ENCODE results near the gene EML4. TPM values are rescaled to one million over a fixed set of nuclear protein-coding genes. Genes with fewer than 3 reads are reported as not detected.
"Not testable (repeated sequence)": the region's sequence is repeated elsewhere in the genome, so short reads cannot be mapped to it uniquely, and the experiment has no call there.

EML4 gene
- total and polyA plus RNA-seq, 9 of the 15 experiments (the other 6 are each of a cell fraction or from before 2014, with no cell fraction given), result 14.7 to 48.3 (median 36.5) TPM

GRCh38 chr2:42345986-42346385, 176.8 kb downstream of the EML4 start:
- Histone ChIP-seq H3K4me3 (no peak overlapping the region), H3K79me2 (ENCODE audit: control insufficient read depth, insufficient read depth, low read length) (peaks cover 51% of the 10 kb centered on the region), H3K9me3 (replicated peaks; ENCODE audit: control insufficient read depth, insufficient read depth, low read depth, low read length) (no peaks in the 10 kb centered on the region), H2AFZ (ENCODE audit: low read depth, low read length) (no peak overlapping the region), H4K20me1 (replicated peaks; ENCODE audit: control insufficient read depth, insufficient read depth, low read length) (0 out of 2 replicates have a peak, but pooled peaks cover 3% of the 10 kb centered on the region), H3K4me1 (replicated peaks in 1 of 2; ENCODE audit: control insufficient read depth in 2 of 2, insufficient read depth in 2 of 2, low read length in 2 of 2) (peaks cover 3 to 6% of the 10 kb centered on the region in 2 experiments; a peak in 2 of 5 replicates), H3K9ac (ENCODE audit: insufficient read depth in 1 of 2, low read depth in 2 of 2, low read length in 2 of 2) (no peak overlapping the region), H3K27me3 (ENCODE audit: control insufficient read depth in 2 of 2, insufficient read depth in 2 of 2, low read length in 2 of 2) (no peaks in the 10 kb centered on the region), H3K9me1 (ENCODE audit: control insufficient read depth, insufficient read depth, low read length) (peaks cover 4% of the 10 kb centered on the region), H3K36me3 (ENCODE audit: control insufficient read depth, insufficient read depth, low read length) (peaks cover 80% of the 10 kb centered on the region), H3K4me2 (ENCODE audit: insufficient read depth, low read length) (no peak overlapping the region), H3K27ac (ENCODE audit: extremely low read depth, low read depth, low read length) (no peak overlapping the region)
- TF ChIP-seq RBM22 (IDR thresholded peaks at IDR 0.05; ENCODE audit: low read depth, low read length, poor library complexity, severe bottlenecking) (no peak), KHSRP (IDR thresholded peaks at IDR 0.05) (no peak), HDAC6 (IDR thresholded peaks at IDR 0.05; ENCODE audit: low read depth, low read length) (no peak), TAF1 (IDR thresholded peaks at IDR 0.05; ENCODE audit: control insufficient read depth, extremely low read depth, insufficient read depth, low read length, severe bottlenecking) (no peak), EP400 (IDR thresholded peaks at IDR 0.05) (no peak), SMAD2 (IDR thresholded peaks at IDR 0.05; ENCODE audit: low read depth, low read length) (no peak), U2AF2 (optimal IDR thresholded peaks at IDR 0.05; ENCODE audit: low read depth, low read length) (no peak), ARHGAP35 (IDR thresholded peaks at IDR 0.05; ENCODE audit: partially characterized antibody) (no peak), NFE2 (IDR thresholded peaks at IDR 0.05; ENCODE audit: low read depth) (no peak), ZNF41 (CRISPR knock-in tag; conservative IDR thresholded peaks at IDR 0.05) (no peak), ZNF717 (CRISPR knock-in tag; IDR thresholded peaks at IDR 0.05) (no peak), HIVEP1 (CRISPR knock-in tag; IDR thresholded peaks at IDR 0.05) (no peak)
- TF ChIP-seq, protein P1, sequence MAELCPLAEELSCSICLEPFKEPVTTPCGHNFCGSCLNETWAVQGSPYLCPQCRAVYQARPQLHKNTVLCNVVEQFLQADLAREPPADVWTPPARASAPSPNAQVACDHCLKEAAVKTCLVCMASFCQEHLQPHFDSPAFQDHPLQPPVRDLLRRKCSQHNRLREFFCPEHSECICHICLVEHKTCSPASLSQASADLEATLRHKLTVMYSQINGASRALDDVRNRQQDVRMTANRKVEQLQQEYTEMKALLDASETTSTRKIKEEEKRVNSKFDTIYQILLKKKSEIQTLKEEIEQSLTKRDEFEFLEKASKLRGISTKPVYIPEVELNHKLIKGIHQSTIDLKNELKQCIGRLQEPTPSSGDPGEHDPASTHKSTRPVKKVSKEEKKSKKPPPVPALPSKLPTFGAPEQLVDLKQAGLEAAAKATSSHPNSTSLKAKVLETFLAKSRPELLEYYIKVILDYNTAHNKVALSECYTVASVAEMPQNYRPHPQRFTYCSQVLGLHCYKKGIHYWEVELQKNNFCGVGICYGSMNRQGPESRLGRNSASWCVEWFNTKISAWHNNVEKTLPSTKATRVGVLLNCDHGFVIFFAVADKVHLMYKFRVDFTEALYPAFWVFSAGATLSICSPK (IDR thresholded peaks at IDR 0.05; ENCODE audit: borderline replicate concordance), result no peak
- FAIRE-seq (no peak), DNase-seq (ENCODE audit: extremely low read depth in 1 of 4, low spot score in 3 of 4) (no peak), ATAC-seq (no peak)
- intact Hi-C loops (cut with micrococcal nuclease) (no loop called here), in situ Hi-C loops (cut with MboI) (no loop called here)
- 100% methylated on average over 4 of the region's 4 CpGs for WGBS (ENCODE audit: insufficient coverage, low coverage, missing lambda C conversion rate)
- ChIA-PET POLR2A (interaction anchor here (1.7 kb wide), 1 partner anchor 14 kb away, joined by 9 read pairs; no protein-coding TSS in a partner anchor), CTCF (ENCODE audit: low intra/inter-chr PET ratio) (no interaction called here)
- BruUV-seq (replicated peaks), result no TSS peak

DNA sequence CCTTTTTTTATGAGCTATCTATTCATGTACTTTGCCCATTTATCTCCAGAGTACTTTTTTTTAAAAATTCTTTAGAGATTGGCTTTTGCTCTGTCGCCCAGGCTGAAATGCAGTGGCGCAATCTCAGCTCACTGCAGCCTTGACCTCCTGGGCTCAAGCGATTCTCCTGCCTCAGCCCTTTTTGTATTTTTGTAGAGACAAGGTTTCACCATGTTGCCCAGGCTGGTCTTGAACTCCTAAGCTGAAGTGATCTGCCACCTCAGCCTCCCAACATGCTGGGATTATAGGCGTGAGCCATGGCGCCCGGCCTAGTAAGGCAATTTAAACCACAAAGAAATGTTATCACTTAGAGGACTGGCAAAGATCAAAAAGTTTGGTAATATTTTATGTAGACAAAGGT, 177.7 kb downstream of the EML4 start:
- in situ Hi-C loops (cut with MboI), result not testable (repeated sequence)

More for the DNA sequence above, 177.7 kb downstream of the EML4 start:
- BruUV-seq (replicated peaks); ATAC-seq; H3K4me2 ChIP-seq (ENCODE audit: insufficient read depth, low read length); H3K4me1 ChIP-seq (replicated peaks in 1 of 2; ENCODE audit: control insufficient read depth in 2 of 2, insufficient read depth in 2 of 2, low read length in 2 of 2); H2AFZ ChIP-seq (ENCODE audit: low read depth, low read length); H3K9me3 ChIP-seq (replicated peaks; ENCODE audit: control insufficient read depth, insufficient read depth, low read depth, low read length); H4K20me1 ChIP-seq (replicated peaks; ENCODE audit: control insufficient read depth, insufficient read depth, low read length); H3K9ac ChIP-seq (ENCODE audit: insufficient read depth in 1 of 2, low read depth in 2 of 2, low read length in 2 of 2); CTCF ChIA-PET (ENCODE audit: low intra/inter-chr PET ratio); H3K9me1 ChIP-seq (ENCODE audit: control insufficient read depth, insufficient read depth, low read length); intact Hi-C loops (cut with micrococcal nuclease); FAIRE-seq; H3K27ac ChIP-seq (ENCODE audit: extremely low read depth, low read depth, low read length); DNase-seq (ENCODE audit: extremely low read depth in 1 of 4, low spot score in 3 of 4); H3K4me3 ChIP-seq; H3K27me3 ChIP-seq (ENCODE audit: control insufficient read depth in 2 of 2, insufficient read depth in 2 of 2, low read length in 2 of 2): not testable (repeated sequence)
- 99% methylated on average over 6 of the region's 6 CpGs for WGBS (ENCODE audit: insufficient coverage, low coverage, missing lambda C conversion rate)
- Histone ChIP-seq H3K36me3 (ENCODE audit: control insufficient read depth, insufficient read depth, low read length) (peaks cover 80% of the 10 kb centered on the region), H3K79me2 (ENCODE audit: control insufficient read depth, insufficient read depth, low read length) (peaks cover 59% of the 10 kb centered on the region)
- POLR2A ChIA-PET, result interaction anchor here (0.9 to 1.7 kb wide), 2 partner anchors 10 to 13 kb away, joined by 7 to 9 read pairs; no protein-coding TSS in a partner anchor
